GM20000 (cell line): ENCODE measurements around the gene TRANK1.

Experiments used
- DNase-seq: peaks from one replicate; pipeline ENCODE4 v3.0.0; 2012; ENCODE audit warnings: low spot score
- TF ChIP-seq, protein P1 (sequence below): IDR thresholded peaks from 2 replicates; pipeline ENCODE4 v1.5.1; 2012; ENCODE audit warnings: mild to moderate bottlenecking, control low read depth; ENCODE audit errors: extremely low read depth, missing control alignments

The TRANK1 gene

DNA sequence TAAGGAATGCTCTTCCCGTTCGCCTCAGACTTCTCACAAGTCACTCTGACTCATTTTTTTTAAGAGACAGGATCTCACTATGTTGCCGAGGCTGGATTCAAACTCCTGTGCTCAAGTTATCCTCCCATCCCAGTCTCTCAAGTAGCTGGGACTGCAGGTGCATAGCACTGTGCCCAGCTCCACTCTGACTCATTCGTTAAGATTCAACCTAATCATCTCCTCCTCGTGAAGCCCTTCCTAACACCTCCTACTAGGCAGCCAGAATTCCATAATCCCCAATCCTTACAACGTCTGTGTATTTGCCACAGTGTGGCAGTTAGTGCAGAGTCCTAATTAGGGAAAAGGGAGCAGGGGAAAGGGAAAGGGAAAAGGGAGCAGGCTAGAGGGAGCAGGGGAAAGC, 154.1 kb downstream of the TRANK1 start:
- TF ChIP-seq, protein P1, sequence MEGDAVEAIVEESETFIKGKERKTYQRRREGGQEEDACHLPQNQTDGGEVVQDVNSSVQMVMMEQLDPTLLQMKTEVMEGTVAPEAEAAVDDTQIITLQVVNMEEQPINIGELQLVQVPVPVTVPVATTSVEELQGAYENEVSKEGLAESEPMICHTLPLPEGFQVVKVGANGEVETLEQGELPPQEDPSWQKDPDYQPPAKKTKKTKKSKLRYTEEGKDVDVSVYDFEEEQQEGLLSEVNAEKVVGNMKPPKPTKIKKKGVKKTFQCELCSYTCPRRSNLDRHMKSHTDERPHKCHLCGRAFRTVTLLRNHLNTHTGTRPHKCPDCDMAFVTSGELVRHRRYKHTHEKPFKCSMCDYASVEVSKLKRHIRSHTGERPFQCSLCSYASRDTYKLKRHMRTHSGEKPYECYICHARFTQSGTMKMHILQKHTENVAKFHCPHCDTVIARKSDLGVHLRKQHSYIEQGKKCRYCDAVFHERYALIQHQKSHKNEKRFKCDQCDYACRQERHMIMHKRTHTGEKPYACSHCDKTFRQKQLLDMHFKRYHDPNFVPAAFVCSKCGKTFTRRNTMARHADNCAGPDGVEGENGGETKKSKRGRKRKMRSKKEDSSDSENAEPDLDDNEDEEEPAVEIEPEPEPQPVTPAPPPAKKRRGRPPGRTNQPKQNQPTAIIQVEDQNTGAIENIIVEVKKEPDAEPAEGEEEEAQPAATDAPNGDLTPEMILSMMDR, result no peak

DNA sequence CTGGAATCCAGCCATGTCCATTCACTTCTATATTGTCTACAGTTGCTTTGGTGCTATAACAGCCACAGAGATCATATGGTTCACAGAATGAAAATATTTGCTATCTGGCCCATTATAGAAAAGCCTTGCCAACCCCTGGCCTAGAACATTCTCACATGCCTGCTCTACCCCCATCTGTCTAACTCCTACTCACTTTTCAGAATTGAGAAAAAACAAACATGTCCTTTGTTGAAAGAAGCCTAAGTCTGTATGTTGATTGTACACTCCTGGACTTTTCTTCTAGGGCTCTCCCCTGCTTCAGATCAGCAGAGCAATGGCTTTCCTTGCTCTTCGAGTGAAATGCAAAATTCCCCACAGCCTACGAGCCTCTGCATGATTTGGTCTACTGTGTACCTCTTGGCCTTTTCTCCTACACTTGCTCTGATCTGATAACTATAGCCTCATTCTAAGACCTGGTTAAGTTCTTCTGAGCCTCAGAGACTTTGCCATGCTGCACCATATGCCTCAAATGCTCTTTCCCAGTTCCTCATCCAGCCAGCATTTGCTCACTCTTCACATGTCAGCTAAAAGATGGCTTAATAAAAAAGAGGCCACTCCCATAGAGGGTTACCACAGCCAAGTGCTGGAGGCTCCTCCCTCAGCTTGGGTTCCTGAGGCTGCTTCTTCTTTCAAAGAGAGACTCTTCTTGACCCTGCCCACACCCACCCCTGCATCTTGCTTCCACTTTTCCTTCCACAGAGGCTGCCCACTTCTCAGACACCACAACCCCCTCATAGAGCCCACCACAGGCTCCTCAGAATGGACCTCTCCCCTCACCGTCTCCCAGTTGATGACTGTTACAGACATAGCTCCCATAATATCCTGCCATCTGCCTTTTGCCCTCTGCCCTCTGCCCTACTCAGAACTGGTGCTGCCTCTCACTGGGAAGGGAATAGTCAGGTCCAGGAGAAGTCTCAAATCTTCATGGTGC, 157.6 kb downstream of the TRANK1 start:
- TF ChIP-seq, protein P1, result no peak
- DNase-seq, result no peak

More for the DNA sequence above, 154.1 kb downstream of the TRANK1 start:
- DNase-seq, result no peak

DNA sequence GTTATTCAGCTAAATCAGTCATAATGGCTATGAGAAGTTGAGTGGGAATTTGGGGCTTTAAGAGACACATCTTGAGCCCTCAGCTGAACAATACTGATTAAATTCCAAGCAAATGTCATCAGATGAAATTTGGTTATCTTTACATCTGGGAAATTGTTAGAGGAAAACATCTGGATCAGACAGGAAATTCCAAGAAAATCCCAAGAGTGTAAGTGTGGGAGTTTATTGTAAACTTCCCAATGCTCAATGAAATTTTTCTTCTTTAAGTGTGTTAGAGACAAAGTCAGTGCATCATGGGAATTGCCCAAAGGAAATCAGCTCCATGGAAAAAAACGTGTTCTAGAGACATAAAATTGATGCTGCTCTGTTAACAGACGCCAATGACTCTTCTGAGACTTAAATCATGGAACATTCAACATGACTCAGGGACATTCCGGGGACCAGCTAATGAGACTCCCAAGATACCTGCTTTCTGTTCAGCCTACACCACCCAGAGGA, 160.7 kb downstream of the TRANK1 start:
- DNase-seq, result no peak
- TF ChIP-seq, protein P1, result no peak

DNA sequence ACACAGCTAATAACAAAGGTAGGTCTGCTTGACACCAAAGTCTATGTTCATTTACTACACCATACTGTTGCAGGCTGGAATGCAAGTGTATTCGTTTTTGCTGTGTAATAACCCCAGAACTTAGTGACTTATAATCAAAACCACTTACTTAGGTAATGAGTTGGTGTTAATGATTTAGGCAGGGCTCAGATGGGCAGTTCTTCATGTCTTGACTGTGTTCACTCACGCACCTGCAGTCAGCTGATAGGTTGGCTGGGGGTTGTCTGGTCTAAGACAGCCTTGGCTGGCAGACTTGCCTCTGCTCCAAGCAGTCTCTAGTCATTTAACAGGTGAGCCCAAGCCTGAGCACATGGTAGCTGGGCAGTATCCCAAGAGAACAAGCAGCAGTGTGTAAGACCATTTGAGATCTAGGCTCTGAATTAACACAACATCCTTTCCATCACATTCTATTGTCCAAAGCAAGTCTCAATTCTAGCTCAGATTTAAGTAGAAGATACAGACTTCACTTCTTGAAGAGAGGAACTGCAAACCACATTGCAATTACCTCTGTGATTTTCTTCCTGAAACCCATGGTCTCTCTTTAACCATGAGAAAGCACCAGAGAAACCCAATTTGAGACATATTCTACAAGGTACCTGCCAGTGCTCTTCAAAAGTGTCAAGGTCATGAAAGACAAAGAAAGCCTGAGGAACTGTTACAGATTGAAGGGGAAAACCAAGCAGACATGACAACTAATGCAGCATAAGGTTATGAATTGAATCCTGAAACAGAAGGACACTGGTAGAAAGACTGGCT, 167.2 kb downstream of the TRANK1 start:
- TF ChIP-seq, protein P1, result no peak
- no peak for DNase-seq
